NCI-H146 treated with DMSO at 0.1 percent for 48 hours (cell line): ENCODE results near the gene PAXX.
"Not testable (repeated sequence)": the region's sequence is repeated elsewhere in the genome, so short reads cannot be mapped to it uniquely, and the experiment has no call there.

ENCODE experiments used
- DNase-seq: peaks from one replicate; lab custom pipeline; 2025; ENCODE audit not compliant: unreplicated experiment; lab: John Stamatoyannopoulos, UW

The PAXX gene

GRCh38 chr9:137030006-137030405 is 37.8 kb downstream of the PAXX start:
- no peak for DNase-seq

GRCh38 chr9:137030538-137031527 is 38.6 kb downstream of the PAXX start:
- DNase-seq = no peak

GRCh38 chr9:137031904-137032640 is 39.9 kb downstream of the PAXX start, which contains the start of gene FUT7:
TSS of gene FUT7 (minus strand) at chr9:137032088. CDS start at chr9:137031991, 97 bp downstream.
- no peak for DNase-seq

- no peak for DNase-seq
These were observed 40.6 kb downstream of the PAXX start for GRCh38 chr9:137032858-137033257.

- not testable (repeated sequence) for DNase-seq
These were observed 41.3 kb downstream of the PAXX start for GRCh38 chr9:137033481-137033880.

GRCh38 chr9:137034039-137034708 is 42.0 kb downstream of the PAXX start:
- DNase-seq = no peak

- DNase-seq = peak; percentile 51
These were observed 42.7 kb downstream of the PAXX start for GRCh38 chr9:137034709-137035506.

GRCh38 chr9:137035507-137035834 is 43.2 kb downstream of the PAXX start:
- DNase-seq = no peak

GRCh38 chr9:137035937-137036336 is 43.7 kb downstream of the PAXX start:
- DNase-seq = no peak

GRCh38 chr9:137037035-137037434 is 44.8 kb downstream of the PAXX start:
- no peak for DNase-seq

- no peak for DNase-seq
These were observed 45.3 kb downstream of the PAXX start for GRCh38 chr9:137037483-137037882.

GRCh38 chr9:137038916-137039315 is 46.7 kb downstream of the PAXX start:
- no peak for DNase-seq

GRCh38 chr9:137039611-137040366 is 47.6 kb downstream of the PAXX start:
- no peak for DNase-seq

GRCh38 chr9:137040568-137040967 is 48.3 kb downstream of the PAXX start:
- no peak for DNase-seq

- no peak for DNase-seq
These were observed 48.9 kb downstream of the PAXX start for GRCh38 chr9:137041124-137041523.

- DNase-seq = no peak
These were observed 50.8 kb downstream of the PAXX start for GRCh38 chr9:137042751-137043727.
